HG03095 (cell line): ENCODE results near the gene CASP1.
A peak's percentile ranks its signal among the peaks of the same experiment; 100 is the strongest.
"Not testable (repeated sequence)": the region's sequence is repeated elsewhere in the genome, so short reads cannot be mapped to it uniquely, and the experiment has no call there.

Experiments used
- ATAC-seq: cut with Tn5 transposase; IDR thresholded peaks from one replicate; pipeline ENCODE4 v1.9.1; 2021; ENCODE audit warnings: moderate library complexity; ENCODE audit not compliant: unreplicated experiment

CASP1 gene

DNA sequence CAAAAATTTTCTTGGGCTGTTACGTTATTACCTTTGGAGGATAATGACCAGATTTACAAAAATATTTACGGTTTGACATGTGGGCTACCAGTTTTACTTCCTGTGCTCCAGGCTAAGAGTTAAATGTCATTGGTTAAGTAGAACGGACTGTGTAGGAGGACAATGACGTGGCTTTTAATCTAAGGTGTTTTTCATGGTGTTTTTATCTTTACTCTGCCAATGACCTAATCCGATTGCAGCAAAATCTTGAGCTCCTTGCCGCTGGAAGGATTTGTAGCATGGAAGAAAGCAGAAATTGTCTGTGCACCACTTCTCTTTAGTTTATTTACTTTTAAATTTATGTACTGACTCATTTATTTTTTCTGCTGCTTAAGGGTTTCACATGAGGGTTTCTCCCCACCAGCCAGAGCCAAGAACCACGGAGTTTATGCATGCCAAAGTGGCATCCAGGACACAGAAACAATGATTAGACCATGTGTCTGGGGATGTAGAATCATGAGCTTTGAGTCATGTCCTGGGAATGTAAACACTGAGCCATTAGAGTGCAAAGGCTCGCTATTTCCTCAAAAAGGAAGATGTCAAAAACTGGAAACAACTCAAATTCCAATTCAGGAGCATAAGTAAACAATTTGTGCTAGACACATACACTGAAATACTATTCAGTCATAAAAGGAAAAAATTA lies 12.1 kb upstream of the CASP1 start:
- ATAC-seq, result no peak

DNA sequence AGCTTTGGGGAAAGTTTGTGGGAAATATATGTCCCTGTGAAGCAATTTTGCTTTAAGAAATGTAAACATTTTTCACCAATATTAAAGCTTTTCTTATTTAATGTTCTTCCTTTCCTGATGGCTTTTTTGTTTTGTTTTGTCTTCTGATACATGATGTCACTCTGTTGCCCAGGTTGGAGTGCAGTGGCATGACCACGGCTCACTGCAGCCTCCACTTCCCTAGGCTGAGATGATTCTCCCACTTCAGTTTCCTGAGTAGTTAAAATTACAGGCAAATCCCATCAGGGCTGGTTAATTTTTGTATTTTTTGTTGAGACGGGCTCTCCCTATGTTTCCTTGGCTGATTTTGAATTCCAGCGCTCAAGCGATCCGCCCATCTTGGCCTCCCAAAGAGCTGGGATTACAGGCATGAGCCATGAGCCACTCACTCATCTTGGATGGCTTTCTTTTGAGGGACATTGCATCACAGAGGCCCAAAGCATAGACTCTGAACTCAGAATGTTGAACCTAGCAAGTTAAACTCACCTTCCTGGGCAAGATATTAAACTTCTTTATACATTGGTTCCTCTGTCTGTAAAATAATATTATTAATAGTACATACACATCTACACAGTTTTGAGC lies 10.8 kb upstream of the CASP1 start:
- no peak for ATAC-seq

DNA sequence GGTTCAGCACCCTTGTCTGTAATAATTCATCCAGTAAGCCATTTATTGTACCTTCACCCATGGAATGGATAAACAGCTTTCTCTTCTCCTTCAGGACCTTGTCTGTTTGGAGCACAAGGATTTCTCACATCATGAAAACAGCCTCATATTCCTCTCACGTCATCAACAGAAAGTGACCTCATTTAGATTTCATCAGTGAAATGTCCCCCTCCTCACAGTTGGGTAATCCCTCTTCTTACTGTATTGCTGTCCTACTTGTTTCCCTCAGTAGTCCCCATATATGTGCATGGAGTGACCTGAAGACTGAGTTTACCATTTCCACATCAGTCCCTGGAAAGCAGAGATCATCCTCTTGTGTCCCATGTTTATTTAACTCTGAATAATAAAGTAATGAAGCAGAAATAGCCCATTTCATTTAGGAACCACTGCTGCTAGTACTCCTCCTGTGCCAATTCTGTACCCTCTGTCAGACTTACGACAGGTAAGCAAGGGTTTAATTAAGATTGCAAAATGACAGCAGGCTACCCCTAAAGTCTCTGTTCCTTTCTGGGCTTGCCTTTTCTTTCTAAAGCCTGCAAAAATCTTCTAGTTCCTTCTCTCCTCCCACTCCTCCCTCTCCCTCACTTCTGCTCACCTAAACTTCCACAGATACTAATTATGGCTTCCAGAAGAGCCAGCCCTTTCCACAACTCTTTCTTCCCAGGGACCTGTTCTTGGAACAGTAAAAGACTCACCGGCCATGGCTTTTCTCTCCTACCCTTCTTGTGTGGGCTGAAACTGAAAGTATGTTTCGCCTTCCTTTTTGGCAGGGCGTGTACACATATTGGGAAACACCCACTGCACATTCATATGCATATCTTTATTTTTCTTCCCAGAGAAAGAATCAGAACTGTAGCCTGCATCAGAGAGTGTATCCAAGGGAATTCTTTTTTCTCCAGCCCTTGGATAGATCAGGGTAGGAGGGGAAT lies 9.9 kb upstream of the CASP1 start, which contains the start of gene CARD16:
CARD16 (minus strand) TSS at position 779 of the 968 bp plus-strand sequence; CDS start at position 741, 38 bp downstream.
- peak; percentile 100 for ATAC-seq

DNA sequence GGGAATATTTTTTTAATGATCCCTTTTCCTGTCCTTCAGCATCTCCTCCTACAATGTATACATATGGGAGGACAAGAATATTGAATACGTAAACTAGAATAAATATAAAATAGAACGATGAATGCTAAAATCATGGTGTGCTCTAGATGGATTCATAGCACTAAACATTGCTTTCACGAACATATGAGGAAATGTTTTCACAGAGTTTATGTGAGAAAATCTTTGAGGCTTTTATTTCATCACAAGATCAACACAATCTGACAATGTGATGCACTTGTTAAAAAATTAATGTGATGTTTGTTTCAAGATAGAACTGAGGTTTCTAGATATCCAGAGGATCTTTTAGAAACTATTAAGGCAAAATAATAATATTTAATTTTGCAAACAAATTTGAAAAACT lies 7.2 kb upstream of the CASP1 start:
- ATAC-seq, result no peak

DNA sequence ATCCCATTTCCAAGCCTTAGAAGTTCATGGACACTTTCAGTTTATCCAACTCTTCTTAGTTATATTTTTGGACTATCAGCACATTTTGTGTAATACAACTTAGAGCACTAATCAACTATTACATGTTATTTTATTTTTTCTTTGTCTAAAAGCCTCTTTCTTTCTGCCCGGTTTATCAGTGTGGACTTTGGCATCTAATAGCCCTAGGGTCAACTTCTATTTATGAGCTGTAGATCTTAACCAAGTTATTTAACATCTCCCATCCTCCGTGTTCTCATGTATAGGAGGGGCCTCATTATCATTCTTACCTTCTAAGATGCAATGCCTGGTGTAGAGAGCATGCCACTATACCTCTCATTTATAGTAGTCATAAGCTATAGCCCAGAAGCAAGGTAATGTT lies 5.8 kb upstream of the CASP1 start:
- no peak for ATAC-seq

DNA sequence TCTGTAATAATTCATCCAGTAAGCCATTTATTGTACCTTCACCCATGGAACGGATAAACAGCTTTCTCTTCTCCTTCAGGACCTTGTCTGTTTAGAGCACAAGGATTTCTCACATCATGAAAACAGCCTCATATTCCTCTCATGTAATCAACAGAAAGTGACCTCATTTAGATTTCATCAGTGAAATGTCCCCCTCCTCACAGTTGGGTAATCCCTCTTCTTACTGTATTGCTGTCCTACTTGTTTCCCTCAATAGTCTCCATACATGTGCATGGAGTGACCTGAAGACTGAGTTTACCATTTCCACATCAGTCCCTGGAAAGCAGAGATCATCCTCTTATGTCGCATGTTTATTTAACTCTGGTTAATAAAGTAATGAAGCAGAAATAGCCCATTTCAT lies 556 bp downstream of the CASP1 start:
- not testable (repeated sequence) for ATAC-seq

DNA sequence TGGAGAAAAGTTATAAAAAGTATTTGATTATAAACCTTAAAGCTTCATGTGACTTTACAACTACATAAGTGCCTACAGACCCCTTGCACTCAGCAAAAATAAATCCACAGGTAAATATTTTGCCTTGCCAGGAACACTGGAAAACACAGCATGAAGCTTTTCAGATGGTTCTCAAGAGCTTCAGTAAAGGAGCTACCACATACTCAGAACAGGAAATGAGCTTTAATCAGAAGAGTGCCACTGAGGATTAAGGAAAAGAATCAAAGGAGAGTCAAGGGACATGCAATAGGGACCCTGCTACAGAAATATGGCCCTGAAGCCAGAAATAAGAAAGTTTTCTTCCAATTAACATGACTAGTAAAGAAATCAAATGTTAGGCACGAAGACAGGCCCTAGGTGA lies 1.2 kb downstream of the CASP1 start:
- ATAC-seq, result no peak

DNA sequence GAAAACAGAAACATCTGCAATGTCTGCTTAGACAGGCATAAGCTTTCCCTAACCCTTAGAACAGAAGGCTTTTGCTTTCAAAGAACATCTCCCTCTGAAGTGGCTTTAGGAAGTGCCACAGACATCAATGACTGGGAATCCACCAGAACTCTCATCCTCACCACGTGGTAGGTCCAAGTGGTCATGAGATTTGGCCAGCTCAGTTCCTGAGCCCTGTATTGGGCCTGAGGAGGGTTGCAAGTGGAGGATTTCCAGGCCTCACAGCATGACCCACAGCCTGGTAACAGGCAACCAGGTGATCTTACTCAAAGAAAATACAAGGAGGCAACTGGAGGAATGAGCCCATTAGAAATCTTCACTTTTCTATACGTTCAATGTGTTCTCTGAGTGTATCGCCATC lies 1.6 kb downstream of the CASP1 start:
- no peak for ATAC-seq

DNA sequence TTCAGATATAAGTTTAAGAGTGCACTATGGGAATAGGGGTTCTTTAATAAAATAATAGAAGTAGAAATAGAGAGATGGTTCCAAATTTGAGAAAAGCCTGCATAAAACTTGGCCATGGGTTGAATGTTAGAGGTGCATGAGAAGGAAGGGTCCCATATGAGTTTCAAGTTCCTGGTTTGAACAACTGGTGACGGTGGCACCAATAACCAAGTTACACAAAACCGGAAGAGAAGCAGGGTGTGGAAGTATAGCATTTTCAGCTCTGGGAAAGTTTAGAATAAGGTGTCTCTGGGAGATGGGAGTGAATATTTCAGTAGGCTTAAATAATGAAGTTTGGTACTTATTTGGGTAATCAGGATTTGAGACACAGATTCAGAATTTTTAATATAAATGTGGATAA lies 2.4 kb downstream of the CASP1 start:
- ATAC-seq, result no peak

DNA sequence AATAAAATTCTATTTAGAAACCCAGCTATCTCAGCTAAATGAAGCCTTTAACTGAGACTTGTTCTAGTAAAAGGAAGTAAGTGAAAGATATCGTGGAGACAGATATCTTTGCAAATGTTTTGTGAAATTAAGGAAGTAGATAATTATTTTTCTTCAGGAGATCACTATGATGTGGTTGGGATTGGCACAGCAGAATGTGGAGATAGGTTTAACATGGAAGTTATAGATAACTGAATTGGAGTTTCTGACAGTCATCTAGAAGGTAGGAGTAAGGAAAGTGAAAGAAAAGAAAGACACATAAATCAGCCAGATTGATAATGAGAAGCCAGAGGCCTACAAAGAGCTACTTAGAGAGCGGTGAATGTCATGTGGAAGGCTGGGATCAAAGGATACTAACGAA lies 7.3 kb downstream of the CASP1 start:
- ATAC-seq, result no peak

DNA sequence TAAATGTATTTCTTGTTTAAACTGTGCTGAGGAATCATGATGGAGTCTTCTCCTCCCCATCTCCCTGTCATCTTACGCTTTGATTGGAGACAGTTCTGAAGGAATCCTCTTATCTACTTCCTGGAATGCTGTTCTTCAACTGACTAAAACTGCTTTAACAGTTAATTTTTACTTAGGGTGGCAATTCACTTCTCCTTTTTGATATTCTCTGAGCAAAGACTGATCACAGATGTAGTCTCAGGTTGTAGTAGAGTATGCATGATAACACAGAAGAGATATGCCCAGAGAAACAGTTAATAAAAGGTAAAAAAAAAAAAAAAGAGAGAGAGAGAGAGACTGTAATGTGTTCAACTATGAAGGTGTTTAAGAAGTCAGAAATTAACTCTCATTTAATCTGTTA lies 10.6 kb downstream of the CASP1 start:
- no peak for ATAC-seq

DNA sequence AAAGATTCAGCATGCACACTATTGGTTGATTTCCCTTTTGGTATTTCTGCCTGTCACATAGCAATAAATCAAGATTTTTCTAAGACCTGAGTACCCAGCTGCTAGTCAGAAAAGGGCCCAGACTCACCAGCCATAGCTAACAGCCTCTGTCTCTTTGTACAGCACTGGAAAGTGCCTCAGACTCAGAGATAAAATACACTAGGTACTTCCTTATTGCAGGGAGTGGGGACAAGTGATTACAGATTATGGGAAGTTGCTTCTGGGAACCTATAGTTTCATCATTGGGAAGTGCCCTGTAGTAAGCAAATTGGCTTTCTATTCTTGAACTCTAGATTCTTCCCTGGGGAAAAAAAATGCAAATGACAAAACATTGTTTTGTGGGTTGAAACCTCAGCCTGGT lies 11.9 kb downstream of the CASP1 start, which contains the start of gene CASP5:
CASP5 (minus strand) TSS at position 166 of the 400 bp plus-strand sequence; CDS start at position 134, 32 bp downstream.
- ATAC-seq, result no peak

DNA sequence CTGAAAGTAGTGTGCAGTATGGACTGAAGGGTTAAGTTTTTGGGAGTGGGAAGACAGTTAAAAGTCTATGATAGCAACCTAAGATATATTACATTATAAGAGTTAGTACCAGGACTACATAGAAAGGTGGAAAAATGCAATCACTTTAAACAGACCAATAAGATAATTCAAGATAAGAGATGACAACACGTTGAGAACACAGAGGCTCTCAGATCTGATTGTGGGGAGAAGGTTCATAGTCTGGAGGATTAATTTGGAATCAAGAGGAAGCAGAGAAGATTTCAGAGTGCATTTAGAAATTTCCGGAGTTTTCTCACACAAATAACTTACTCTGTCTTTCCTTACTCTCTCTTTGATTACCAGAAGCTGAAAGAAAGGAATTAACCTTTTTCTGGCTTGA lies 12.4 kb downstream of the CASP1 start:
- ATAC-seq, result no peak

DNA sequence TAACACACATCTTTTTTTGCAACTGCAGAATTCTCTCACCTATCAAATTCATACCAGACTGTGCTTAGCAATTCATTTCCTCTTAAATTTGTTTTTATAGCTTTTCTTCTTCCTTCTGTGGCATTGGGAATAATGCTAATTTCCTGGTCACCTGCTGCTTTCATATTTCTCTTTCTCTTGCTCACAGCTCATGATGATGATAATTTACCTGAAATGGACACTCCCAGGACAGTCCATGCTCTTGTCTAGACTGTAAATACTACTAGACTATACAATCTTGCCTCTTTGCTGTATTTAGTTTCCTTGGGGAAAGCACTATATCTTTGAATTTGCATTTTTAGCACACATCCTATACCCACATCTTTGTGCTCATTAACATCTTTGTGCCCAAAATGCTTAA lies 27.5 kb downstream of the CASP1 start:
- no peak for ATAC-seq

DNA sequence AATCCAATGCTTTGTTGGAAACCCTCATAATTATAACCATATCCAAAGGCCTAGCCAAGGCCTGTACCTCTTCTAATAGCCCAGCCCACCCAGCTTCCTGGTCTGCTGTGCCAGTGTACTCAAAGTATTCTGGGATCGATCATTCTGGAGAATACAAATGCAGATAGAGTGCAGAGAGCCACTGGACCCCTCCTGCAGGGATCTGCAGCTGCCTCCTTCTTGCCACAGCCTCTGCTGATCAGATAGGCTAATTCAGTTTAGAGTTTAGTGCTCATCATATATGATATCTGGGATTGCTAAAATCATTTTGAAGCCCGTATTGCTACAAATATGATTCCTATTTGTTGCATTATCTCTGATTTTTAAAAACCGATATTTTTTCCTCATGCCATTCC lies 29.5 kb downstream of the CASP1 start:
- ATAC-seq, result no peak

DNA sequence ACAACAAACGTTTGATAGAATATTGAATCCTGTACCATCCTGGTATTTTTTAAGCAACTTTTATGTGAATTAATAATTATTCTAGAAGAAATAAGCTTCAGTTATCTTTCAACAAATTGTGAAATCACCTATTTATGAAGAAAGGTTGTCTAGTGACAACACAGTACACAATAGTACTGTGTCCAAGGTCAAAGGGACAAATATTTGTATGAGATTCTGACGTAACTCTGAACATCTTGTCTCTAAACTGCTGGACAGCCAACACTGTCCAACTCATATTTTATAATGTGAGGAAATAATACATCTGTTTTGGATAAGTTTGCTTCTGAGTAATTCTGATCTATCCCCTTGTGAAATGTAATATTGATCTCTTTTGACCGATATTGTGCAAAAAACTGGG lies 30.9 kb downstream of the CASP1 start:
- no peak for ATAC-seq

DNA sequence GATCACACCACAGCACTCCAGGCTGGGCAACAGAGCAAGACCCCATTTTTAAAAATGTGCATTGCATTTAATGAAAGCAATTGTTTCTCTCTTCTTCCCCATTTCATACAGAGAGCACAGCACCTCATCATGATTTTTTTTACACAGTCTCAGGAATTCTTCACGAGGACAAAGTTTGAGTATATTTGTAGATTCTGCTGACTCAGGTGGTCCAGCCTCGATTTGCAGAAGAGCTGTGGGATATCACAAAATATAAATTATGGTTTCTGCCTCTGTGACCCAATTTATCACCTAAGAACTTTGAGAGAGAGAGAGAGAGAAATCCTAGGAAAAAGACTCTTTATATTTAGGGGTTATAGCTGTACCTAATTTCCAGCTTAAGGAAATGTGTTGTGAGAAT lies 31.8 kb downstream of the CASP1 start:
- no peak for ATAC-seq

DNA sequence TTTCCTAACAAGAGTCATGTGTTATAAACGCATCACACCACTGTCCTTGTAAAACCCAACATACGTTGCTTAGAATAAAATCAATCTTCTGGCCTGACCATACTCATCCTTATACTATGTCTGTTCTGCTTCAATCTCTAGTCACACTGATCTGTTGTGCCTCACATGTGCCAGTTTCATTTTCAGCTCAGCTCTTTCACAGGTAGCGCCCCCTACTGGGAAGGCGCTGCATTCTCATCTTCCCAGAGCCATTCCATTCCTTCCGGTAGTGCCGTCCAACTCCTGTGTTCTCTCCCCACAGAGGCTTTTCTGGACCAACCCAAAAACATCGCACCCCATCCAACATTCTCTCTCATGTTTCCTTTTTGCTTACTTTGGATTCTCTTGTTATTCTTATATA lies 34.1 kb downstream of the CASP1 start:
- ATAC-seq, result peak; percentile 84

DNA sequence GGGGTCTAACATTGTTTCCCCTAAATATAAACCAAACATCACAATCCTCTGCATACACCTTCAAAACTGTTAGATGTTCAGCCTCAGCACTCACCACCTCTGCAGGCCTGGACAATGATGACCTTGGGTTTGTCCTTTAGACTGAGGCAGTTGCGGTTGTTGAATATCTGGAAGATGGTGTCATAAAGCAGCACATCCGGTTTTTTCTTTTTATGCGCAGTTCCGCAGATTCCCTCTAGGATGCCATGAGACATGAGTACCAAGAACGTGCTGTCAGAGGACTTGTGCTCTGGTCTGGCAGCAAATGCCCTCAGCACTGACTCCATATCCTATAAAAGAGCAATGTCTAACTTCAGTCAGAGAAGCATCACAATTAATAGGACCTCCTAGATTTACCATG lies 34.8 kb downstream of the CASP1 start:
- no peak for ATAC-seq

DNA sequence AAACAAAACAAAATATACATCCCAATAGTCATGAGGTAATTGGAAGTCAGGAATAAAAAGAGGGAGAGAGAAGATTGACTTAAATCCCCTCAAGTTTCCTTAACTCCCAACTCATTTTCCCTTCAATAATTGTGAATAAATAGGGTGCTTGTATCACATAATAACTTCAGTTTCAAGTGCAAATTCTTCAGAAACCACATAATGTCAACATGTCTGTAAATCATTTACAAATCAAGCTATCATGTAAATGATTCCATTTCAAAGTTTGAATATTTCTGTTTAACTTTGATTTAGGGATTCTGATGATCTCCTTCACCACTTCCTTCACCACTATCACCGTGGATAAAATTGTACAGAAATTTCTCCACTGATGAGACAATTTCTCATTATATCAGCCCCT lies 35.2 kb downstream of the CASP1 start:
- no peak for ATAC-seq

DNA sequence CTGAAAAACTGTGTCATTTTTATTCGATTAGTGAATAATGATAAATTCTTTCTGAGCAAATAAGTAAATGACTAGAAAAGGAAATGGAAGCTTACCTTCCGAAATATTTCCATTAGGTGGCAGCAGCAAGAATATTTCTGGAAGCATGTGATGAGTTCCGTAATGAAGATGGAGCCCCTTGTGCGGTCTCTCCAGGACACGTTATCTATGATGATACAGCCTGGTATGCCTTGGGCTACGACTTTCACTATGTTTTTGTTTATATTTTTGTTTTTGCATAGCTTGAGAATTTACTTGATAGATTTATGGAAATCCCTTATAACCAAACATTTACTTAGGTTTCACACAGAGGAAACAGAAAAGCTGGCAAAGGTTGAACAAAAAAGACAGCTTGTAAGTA lies 37.7 kb downstream of the CASP1 start:
- no peak for ATAC-seq

DNA sequence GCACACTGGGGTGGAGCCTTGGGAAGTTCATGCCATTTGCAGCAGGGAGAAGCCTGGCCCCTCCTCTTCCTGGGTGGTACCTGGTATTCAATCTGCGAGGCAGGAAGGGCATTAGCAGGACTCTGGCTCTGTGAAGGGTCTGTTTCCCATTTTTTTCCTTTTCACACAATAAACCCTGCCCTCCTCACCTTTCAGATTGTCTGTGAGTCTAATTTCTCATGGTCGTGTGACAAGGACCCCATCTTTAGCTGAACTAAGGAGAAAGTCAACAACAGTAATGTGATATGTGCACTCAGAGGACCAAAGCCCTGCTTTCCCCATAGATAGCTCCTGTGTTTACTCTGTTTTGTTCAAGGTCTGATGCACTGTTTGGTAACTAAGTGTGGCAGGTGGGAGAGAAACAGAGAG lies 39.9 kb downstream of the CASP1 start:
- no peak for ATAC-seq
